ENCODE results near the gene TRABD2B. TPM values are rescaled to one million over a fixed set of nuclear protein-coding genes. Genes with fewer than 3 reads are reported as not detected.

The TRABD2B gene
- total RNA-seq, 4 donors from 2014 or later: 0.63 to 3.1 (median 1.7) TPM

- no peak for DNase-seq (ENCODE audit: low spot score in 2 of 2)
- 63 to 64% methylated on average over 3 of the region's 3 CpGs for WGBS, 2 donors
- intact Hi-C loops (cut with DNase I; ENCODE audit: low total_unique reads): no loop called here
- no peak for TF ChIP-seq POLR2A (IDR thresholded peaks at IDR 0.05)
- H3K4me3 ChIP-seq (ENCODE audit: low read depth, poor library complexity, severe bottlenecking): no peak overlapping the region
These were observed 162.9 kb downstream of the TRABD2B start for GRCh38 chr1:47834326-47834725.

GRCh38 chr1:47830641-47831333 lies 166.4 kb downstream of the TRABD2B start:
- no peak for DNase-seq (ENCODE audit: low spot score in 2 of 2)
- H3K4me3 ChIP-seq (ENCODE audit: low read depth, poor library complexity, severe bottlenecking): no peak overlapping the region
- intact Hi-C loops (cut with DNase I; ENCODE audit: low total_unique reads): no loop called here
- WGBS, 2 donors: 70 to 77% methylated on average over 13 of the region's 13 CpGs
- TF ChIP-seq CTCF (IDR thresholded peaks at IDR 0.05): no peak
- TF ChIP-seq POLR2A (IDR thresholded peaks at IDR 0.05): no peak

GRCh38 chr1:47830021-47830420 lies 167.2 kb downstream of the TRABD2B start:
- intact Hi-C loops (cut with DNase I; ENCODE audit: low total_unique reads): no loop called here
- H3K4me3 ChIP-seq (ENCODE audit: low read depth, poor library complexity, severe bottlenecking): no peak overlapping the region
- WGBS, 2 donors: 70 to 78% methylated on average over 4 of the region's 4 CpGs
- no peak for DNase-seq (ENCODE audit: low spot score in 2 of 2)
- TF ChIP-seq CTCF (IDR thresholded peaks at IDR 0.05) (no peak), POLR2A (IDR thresholded peaks at IDR 0.05) (no peak)

- H3K4me3 ChIP-seq (ENCODE audit: low read depth, poor library complexity, severe bottlenecking): no peak overlapping the region
- intact Hi-C loops (cut with DNase I; ENCODE audit: low total_unique reads): no loop called here
These were observed 168.2 kb downstream of the TRABD2B start for GRCh38 chr1:47828978-47829377.

GRCh38 chr1:47827109-47827508 lies 170.1 kb downstream of the TRABD2B start:
- H3K4me3 ChIP-seq (ENCODE audit: low read depth, poor library complexity, severe bottlenecking): no peak overlapping the region
- intact Hi-C loops (cut with DNase I; ENCODE audit: low total_unique reads): no loop called here
- no peak for DNase-seq (ENCODE audit: low spot score in 2 of 2)
- TF ChIP-seq CTCF (IDR thresholded peaks at IDR 0.05) (no peak), POLR2A (IDR thresholded peaks at IDR 0.05) (no peak)
- 43 to 60% methylated on average over 6 of the region's 6 CpGs for WGBS, 2 donors

More at GRCh38 chr1:47828978-47829377, 168.2 kb downstream of the TRABD2B start:
- TF ChIP-seq CTCF (IDR thresholded peaks at IDR 0.05) (no peak), POLR2A (IDR thresholded peaks at IDR 0.05) (no peak)
- 65 to 83% methylated on average over 1 to 2 of the region's 2 CpGs for WGBS, 2 donors
- DNase-seq (ENCODE audit: low spot score in 2 of 2): no peak

- no peak for DNase-seq (ENCODE audit: low spot score in 2 of 2)
- TF ChIP-seq POLR2A (IDR thresholded peaks at IDR 0.05): no peak
- no peak for TF ChIP-seq CTCF (IDR thresholded peaks at IDR 0.05)
- 57 to 73% methylated on average over 5 to 8 of the region's 8 CpGs for WGBS, 2 donors
- intact Hi-C loops (cut with DNase I; ENCODE audit: low total_unique reads): no loop called here
- H3K4me3 ChIP-seq (ENCODE audit: low read depth, poor library complexity, severe bottlenecking): no peak overlapping the region
These were observed 172.5 kb downstream of the TRABD2B start for GRCh38 chr1:47824716-47825115.

Data from lower leg skin (tissue), 4 donors.